Measurements from ENCODE around the gene NRAS.
"Not testable (repeated sequence)": the region's sequence is repeated elsewhere in the genome, so short reads cannot be mapped to it uniquely, and the experiment has no call there.

DNA sequence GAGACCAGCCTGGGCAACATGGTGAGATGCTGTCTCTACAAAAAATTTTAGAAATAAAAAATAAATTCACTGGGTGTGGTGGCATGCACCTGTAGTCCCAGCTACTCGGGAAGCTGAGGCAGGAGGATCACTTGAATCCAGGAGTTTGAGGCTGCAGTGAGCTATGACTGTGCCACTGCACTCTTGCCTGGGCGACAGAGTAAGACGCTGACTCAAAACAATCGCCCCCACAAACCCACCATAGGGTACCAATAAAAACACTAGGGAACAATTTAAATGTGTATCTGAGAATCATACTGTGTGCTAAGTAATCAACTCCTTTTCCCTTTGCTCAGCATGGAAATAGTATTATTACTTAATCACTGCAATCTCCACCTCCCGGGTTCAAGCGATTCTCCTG is 37.1 kb upstream of the NRAS start:
- not testable (repeated sequence) for TF ChIP-seq POLR2AphosphoS5, POLR2A (IDR thresholded peaks at IDR 0.05; ENCODE audit: low read depth, low read length)

Data from GM12891 (cell line).